GM12891 (cell line): ENCODE data around the gene CRYZL1.

ENCODE experiments used
- POLR2AphosphoS5 ChIP-seq: IDR thresholded peaks from 2 replicates; pipeline ENCODE4 v1.6.1; 2011; ENCODE audit warnings: low read depth, low read length, control low read depth
- TAF1 ChIP-seq: IDR thresholded peaks from 2 replicates; pipeline ENCODE4 v1.6.1; 2011; ENCODE audit warnings: low read depth, low read length, control low read depth

- TF ChIP-seq POLR2AphosphoS5 (no peak), TAF1 (no peak)
Observed at GRCh38 chr21:33666153-33666552, 24.6 kb upstream of the CRYZL1 start.
